H9 (cell line): ENCODE results near the gene SERPINH1. TPM values are rescaled to one million over a fixed set of nuclear protein-coding genes. Genes with fewer than 3 reads are reported as not detected.

Experiments
- DNase-seq: peaks from one replicate; pipeline ENCODE4 v3.0.0-alpha.2; 2017
- H2AFZ ChIP-seq: one replicate; pipeline ENCODE4 v1.6.1; 2013; ENCODE audit warnings: mild to moderate bottlenecking, low read length, control low read depth, moderate library complexity
- H2AK5ac ChIP-seq: 2 replicates; pipeline ENCODE4 v1.6.1; 2013; ENCODE audit warnings: low read length, control low read depth, mixed read lengths; ENCODE audit not compliant: insufficient read length
- H2BK120ac ChIP-seq: one replicate; pipeline ENCODE4 v1.6.1; 2013; ENCODE audit warnings: low read depth, mild to moderate bottlenecking, low read length, control low read depth, inconsistent platforms; ENCODE audit not compliant: poor library complexity, severe bottlenecking
- H2BK12ac ChIP-seq: 2 replicates; pipeline ENCODE4 v1.6.1; 2013; ENCODE audit warnings: low read length, control low read depth, mixed read lengths, low read depth; ENCODE audit not compliant: insufficient read length
- H2BK15ac ChIP-seq: 2 replicates; pipeline ENCODE4 v1.6.1; 2013; ENCODE audit warnings: low read depth, low read length, control low read depth
- H2BK20ac ChIP-seq: one replicate; pipeline ENCODE4 v1.6.1; 2013; ENCODE audit warnings: low read depth, mild to moderate bottlenecking, low read length, control low read depth, inconsistent platforms; ENCODE audit not compliant: poor library complexity, severe bottlenecking
- H2BK5ac ChIP-seq: 2 replicates; pipeline ENCODE4 v1.6.1; 2013; ENCODE audit warnings: low read length, control low read depth, mixed read lengths; ENCODE audit not compliant: insufficient read length
- H3K14ac ChIP-seq: 2 replicates; pipeline ENCODE4 v1.6.1; 2013; ENCODE audit warnings: low read length, control low read depth; ENCODE audit not compliant: insufficient read depth
- H3K18ac ChIP-seq: 2 replicates; pipeline ENCODE4 v1.6.1; 2013; ENCODE audit warnings: low read depth, mild to moderate bottlenecking, mixed read lengths, low read length, control low read depth; ENCODE audit not compliant: insufficient read length
- H3K23ac ChIP-seq: 2 replicates; pipeline ENCODE4 v1.6.1; 2013; ENCODE audit warnings: low read length, control low read depth, mixed read lengths, low read depth; ENCODE audit not compliant: insufficient read length
- H3K23me2 ChIP-seq: 2 replicates; pipeline ENCODE4 v1.6.1; 2013; ENCODE audit warnings: low read depth, mild to moderate bottlenecking, mixed read lengths, low read length, control low read depth; ENCODE audit not compliant: insufficient read length, poor library complexity, severe bottlenecking
- H3K27ac ChIP-seq: 2 replicates; pipeline ENCODE4 v1.5.1; 2013; ENCODE audit warnings: low read length, control low read depth, mixed read lengths, low read depth; ENCODE audit not compliant: insufficient read length
- H3K27me3 ChIP-seq: 2 replicates; pipeline ENCODE4 v1.6.1; 2013; ENCODE audit warnings: low read length, control low read depth, inconsistent platforms; ENCODE audit not compliant: insufficient read depth
- H3K4ac ChIP-seq: 2 replicates; pipeline ENCODE4 v1.6.1; 2013; ENCODE audit warnings: low read depth, mild to moderate bottlenecking, control low read depth, inconsistent platforms, low read length, moderate library complexity
- H3K4me1 ChIP-seq: 2 replicates; pipeline ENCODE4 v1.6.1; 2013; ENCODE audit warnings: low read length, control low read depth, inconsistent platforms; ENCODE audit not compliant: insufficient read depth
- H3K4me2 ChIP-seq: 2 replicates; pipeline ENCODE4 v1.6.1; 2013; ENCODE audit warnings: low read length, control low read depth, mixed read lengths; ENCODE audit not compliant: insufficient read length, insufficient read depth
- H3K56ac ChIP-seq: 2 replicates; pipeline ENCODE4 v1.6.1; 2013; ENCODE audit warnings: low read depth, mild to moderate bottlenecking, mixed read lengths, low read length, control low read depth; ENCODE audit not compliant: insufficient read length
- H3K79me1 ChIP-seq: 2 replicates; pipeline ENCODE4 v1.6.1; 2013; ENCODE audit warnings: low read depth, mild to moderate bottlenecking, moderate library complexity, low read length, control low read depth, inconsistent platforms; ENCODE audit not compliant: insufficient read depth, poor library complexity, severe bottlenecking
- H3K79me2 ChIP-seq: 2 replicates; pipeline ENCODE4 v1.6.1; 2013; ENCODE audit warnings: low read length, control low read depth, inconsistent platforms; ENCODE audit not compliant: insufficient read depth
- H3K9ac ChIP-seq: 2 replicates; pipeline ENCODE4 v1.6.1; 2013; ENCODE audit warnings: low read length, control low read depth, mixed read lengths; ENCODE audit not compliant: insufficient read length; ENCODE audit errors: extremely low read depth
- H3K9me3 ChIP-seq: one replicate; pipeline ENCODE4 v1.6.1; 2013; ENCODE audit warnings: low read depth, low read length, inconsistent platforms; ENCODE audit not compliant: control insufficient read depth
- H3T11ph ChIP-seq: one replicate; pipeline ENCODE4 v1.6.1; 2013; ENCODE audit warnings: mild to moderate bottlenecking, low read length, control low read depth, inconsistent platforms
- H4K20me1 ChIP-seq: one replicate; pipeline ENCODE4 v1.6.1; 2013; ENCODE audit not compliant: control insufficient read depth, insufficient read length, insufficient read depth
- H4K5ac ChIP-seq: 2 replicates; pipeline ENCODE4 v1.6.1; 2013; ENCODE audit warnings: low read depth, mild to moderate bottlenecking, mixed read lengths, low read length, control low read depth; ENCODE audit not compliant: insufficient read length
- H4K8ac ChIP-seq: replicated peaks from 2 replicates; pipeline ENCODE4 v1.6.1; 2013; ENCODE audit warnings: low read length, control low read depth, mixed read lengths, low read depth; ENCODE audit not compliant: insufficient read length
- H4K91ac ChIP-seq: 2 replicates; pipeline ENCODE4 v1.6.1; 2013; ENCODE audit warnings: low read depth, mild to moderate bottlenecking, moderate library complexity, mixed read lengths, low read length, control low read depth; ENCODE audit not compliant: insufficient read length
- H3K27ac Mint-ChIP-seq, 3 experiments: 2 replicates in 2 of 3; 3 replicates in 1 of 3; pipeline ENCODE4 v1.8.0; 2020 to 2021; ENCODE audit warnings: mixed read lengths in 3 of 3, mild to moderate bottlenecking in 1 of 3, moderate library complexity in 1 of 3
- H3K27me3 Mint-ChIP-seq: 2 replicates; pipeline ENCODE4 v1.8.0; 2021; ENCODE audit warnings: low read depth, mild to moderate bottlenecking, moderate library complexity, mixed read lengths
- H3K36me3 Mint-ChIP-seq, 3 experiments: 2 replicates in 2 of 3; 3 replicates in 1 of 3; pipeline ENCODE4 v1.8.0; 2020 to 2021; ENCODE audit warnings: low read depth in 3 of 3, mixed read lengths in 3 of 3; ENCODE audit not compliant: insufficient read depth in 1 of 3
- H3K4me1 Mint-ChIP-seq, 2 experiments: 2 replicates each; pipeline ENCODE4 v1.8.0; 2020; ENCODE audit warnings: mixed read lengths in 2 of 2
- H3K4me3 Mint-ChIP-seq, 2 experiments: 2 replicates in 1 of 2; 3 replicates in 1 of 2; pipeline ENCODE4 v1.8.0; 2020 to 2021; ENCODE audit warnings: mild to moderate bottlenecking in 2 of 2, mixed read lengths in 2 of 2, moderate library complexity in 1 of 2
- H3K9me3 Mint-ChIP-seq, 2 experiments: 2 replicates in 1 of 2; 3 replicates in 1 of 2; pipeline ENCODE4 v1.8.0; 2020; ENCODE audit warnings: mild to moderate bottlenecking in 2 of 2, mixed read lengths in 2 of 2, moderate library complexity in 1 of 2
- WGBS: extraction: QIAGEN DNeasy Blood & Tissue Kit; methylation state at CpG from one replicate; pipeline ENCODE4 v1.1.7; 2013; ENCODE audit warnings: missing lambda C conversion rate, low lambda C conversion rate, mixed read lengths; ENCODE audit not compliant: insufficient read length; ENCODE audit errors: extremely low coverage; 5-methylcytosine and 5-hydroxymethylcytosine counted together
- total RNA-seq: library from RNA; stranded (reverse); gene quantifications from 2 replicates; pipeline ENCODE4 v1.2.1, GENCODE V29; 2021
- TF ChIP-seq, protein P1 (sequence below): fragments of 200-600 bp; sonication (generic); conservative IDR thresholded peaks from 3 replicates; pipeline ENCODE4 v1.8.0; 2021; ENCODE audit warnings: antibody characterized with exemption, mild to moderate bottlenecking

The SERPINH1 gene
- total RNA-seq, 1 experiment from 2014 or later = 253 TPM

DNA sequence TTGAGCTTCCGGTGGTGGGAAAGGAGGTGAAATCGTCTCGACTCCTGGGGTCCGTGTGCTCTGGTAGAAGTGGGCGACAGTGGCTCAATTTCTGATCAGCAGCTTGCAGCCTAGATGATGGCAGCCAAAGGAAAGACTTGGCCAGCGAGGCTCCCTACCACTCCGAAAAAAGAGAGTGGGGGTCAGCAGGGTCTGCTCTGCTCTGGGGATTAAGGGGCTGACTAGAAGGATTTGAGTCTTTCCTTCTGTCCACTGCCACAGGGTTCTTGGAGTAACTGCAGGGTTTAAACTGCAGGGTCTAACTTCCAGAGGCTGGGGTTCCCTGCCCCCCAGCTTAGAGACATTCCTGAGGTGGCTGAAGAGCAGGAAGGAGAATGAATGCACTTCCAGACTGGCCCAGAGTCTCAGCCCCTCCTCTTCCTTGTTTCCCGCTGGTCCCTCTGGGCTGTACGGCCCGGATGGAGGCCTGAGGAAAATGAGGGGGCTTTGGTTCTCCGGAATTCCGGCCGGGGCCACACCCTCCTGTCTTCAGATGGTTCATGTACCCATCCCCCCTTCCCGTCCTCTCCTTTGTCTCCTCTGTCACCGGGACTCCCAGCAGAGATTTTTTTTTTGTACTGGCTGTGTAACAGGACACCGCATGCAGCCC is 907 bp downstream of the SERPINH1 start:
- no peaks in the 10 kb centered on the region for H3K27me3 Mint-ChIP-seq
- peak overlapping the region; percentile 67 for H3K9ac ChIP-seq
- peak; percentile 95 for DNase-seq
- peak overlapping the region; percentile 85 for H3K4me2 ChIP-seq
- no CpG with 5 or more reads among the region's 16 CpGs for WGBS
- H3K27ac ChIP-seq = peak overlapping the region; percentile 72
- H4K91ac ChIP-seq = no peak overlapping the region
- H3K27ac Mint-ChIP-seq = peak overlapping the region; percentile 99 to 100 (median 99)
- no peak overlapping the region for H2AK5ac ChIP-seq
- no peak overlapping the region for H3T11ph ChIP-seq
- H4K20me1 ChIP-seq = no peaks in the 10 kb centered on the region
- peak overlapping the region; percentile 96 for H3K4me3 Mint-ChIP-seq
- H2AFZ ChIP-seq = no peak overlapping the region
- H2BK15ac ChIP-seq = no peak overlapping the region
- H2BK20ac ChIP-seq = no peak overlapping the region
- no peak overlapping the region for H3K56ac ChIP-seq
- no peaks in the 10 kb centered on the region for H3K9me3 ChIP-seq
- H3K4me1 ChIP-seq = peaks cover 14% of the 10 kb centered on the region
- H3K18ac ChIP-seq = peak overlapping the region; percentile 93
- peak overlapping the region; percentile 72 for H3K14ac ChIP-seq
- H2BK5ac ChIP-seq = no peak overlapping the region
- H4K8ac ChIP-seq = no peak overlapping the region
- peaks cover 3% of the 10 kb centered on the region for H3K79me1 ChIP-seq
- no peaks in the 10 kb centered on the region for H3K27me3 ChIP-seq
- no peak overlapping the region for H4K5ac ChIP-seq
- peaks cover 18 to 36% (median 27%) of the 10 kb centered on the region in 3 experiments for H3K36me3 Mint-ChIP-seq
- no peak overlapping the region for H2BK12ac ChIP-seq
- peak overlapping the region; percentile 70 for H2BK120ac ChIP-seq
- H3K4me1 Mint-ChIP-seq = peaks cover 43 to 64% of the 10 kb centered on the region in 2 experiments
- TF ChIP-seq, protein P1, sequence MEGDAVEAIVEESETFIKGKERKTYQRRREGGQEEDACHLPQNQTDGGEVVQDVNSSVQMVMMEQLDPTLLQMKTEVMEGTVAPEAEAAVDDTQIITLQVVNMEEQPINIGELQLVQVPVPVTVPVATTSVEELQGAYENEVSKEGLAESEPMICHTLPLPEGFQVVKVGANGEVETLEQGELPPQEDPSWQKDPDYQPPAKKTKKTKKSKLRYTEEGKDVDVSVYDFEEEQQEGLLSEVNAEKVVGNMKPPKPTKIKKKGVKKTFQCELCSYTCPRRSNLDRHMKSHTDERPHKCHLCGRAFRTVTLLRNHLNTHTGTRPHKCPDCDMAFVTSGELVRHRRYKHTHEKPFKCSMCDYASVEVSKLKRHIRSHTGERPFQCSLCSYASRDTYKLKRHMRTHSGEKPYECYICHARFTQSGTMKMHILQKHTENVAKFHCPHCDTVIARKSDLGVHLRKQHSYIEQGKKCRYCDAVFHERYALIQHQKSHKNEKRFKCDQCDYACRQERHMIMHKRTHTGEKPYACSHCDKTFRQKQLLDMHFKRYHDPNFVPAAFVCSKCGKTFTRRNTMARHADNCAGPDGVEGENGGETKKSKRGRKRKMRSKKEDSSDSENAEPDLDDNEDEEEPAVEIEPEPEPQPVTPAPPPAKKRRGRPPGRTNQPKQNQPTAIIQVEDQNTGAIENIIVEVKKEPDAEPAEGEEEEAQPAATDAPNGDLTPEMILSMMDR = no peak
- H3K4ac ChIP-seq = peak overlapping the region; percentile 96; the same call in 1 of the 2 replicates
- peaks cover 19% of the 10 kb centered on the region for H3K23me2 ChIP-seq
- H3K9me3 Mint-ChIP-seq = no peaks in the 10 kb centered on the region
- no peak overlapping the region for H3K23ac ChIP-seq
- H3K79me2 ChIP-seq = peaks cover 32% of the 10 kb centered on the region; the same call in 1 of the 2 replicates
